CD4-positive, alpha-beta T cell treated with Interleukin-1 beta for 1 hour (primary cell): Measurements from ENCODE around the gene PNMA8C.

Experiments used
- DNase-seq, 2 donors: peaks; one replicate each; pipeline ENCODE4 v3.0.0-alpha.2; 2020 to 2022

PNMA8C gene

GRCh38 chr19:46428239-46429135, at the start of gene PNMA8C:
Gene PNMA8C, minus strand, starts transcription at chr19:46428936. Its CDS starts 577 bp downstream, at chr19:46428359.
- peak; percentile 56 to 80 for DNase-seq

- DNase-seq = no peak
These were observed 47.2 kb upstream of the PNMA8C start for GRCh38 chr19:46475986-46476385.

GRCh38 chr19:46474211-46474610, 45.5 kb upstream of the PNMA8C start:
- DNase-seq = no peak

GRCh38 chr19:46472592-46472991, 43.9 kb upstream of the PNMA8C start:
- no peak for DNase-seq

GRCh38 chr19:46471811-46472543, 43.2 kb upstream of the PNMA8C start:
- DNase-seq = no peak

- peak in 1 of 2 donors; percentile 32 for DNase-seq
These were observed 42.5 kb upstream of the PNMA8C start, which contains the start of gene PNMA8A for GRCh38 chr19:46471116-46471733. Gene PNMA8A, minus strand, starts transcription at chr19:46471563. Its CDS starts 528 bp downstream, at chr19:46471035.

- no peak for DNase-seq
These were observed 41.6 kb upstream of the PNMA8C start for GRCh38 chr19:46470376-46470775.

GRCh38 chr19:46469541-46470185, 40.9 kb upstream of the PNMA8C start:
- no peak for DNase-seq

- DNase-seq = no peak
These were observed 37.9 kb upstream of the PNMA8C start for GRCh38 chr19:46466536-46467196.

- no peak for DNase-seq
These were observed 34.8 kb upstream of the PNMA8C start for GRCh38 chr19:46463516-46463915.

GRCh38 chr19:46461537-46461936, 32.8 kb upstream of the PNMA8C start:
- no peak for DNase-seq

- no peak for DNase-seq
These were observed 32.2 kb upstream of the PNMA8C start for GRCh38 chr19:46460981-46461380.

- DNase-seq = no peak
These were observed 31.3 kb upstream of the PNMA8C start for GRCh38 chr19:46460055-46460454.

- DNase-seq = no peak
These were observed 28.2 kb upstream of the PNMA8C start for GRCh38 chr19:46456930-46457329.

- no peak for DNase-seq
These were observed 25.5 kb upstream of the PNMA8C start for GRCh38 chr19:46454244-46454643.

GRCh38 chr19:46453661-46454060, 24.9 kb upstream of the PNMA8C start:
- no peak for DNase-seq

GRCh38 chr19:46452186-46452585, 23.4 kb upstream of the PNMA8C start:
- DNase-seq = no peak

- DNase-seq = no peak
These were observed 22.6 kb upstream of the PNMA8C start for GRCh38 chr19:46451352-46451751.

- DNase-seq = no peak
These were observed 22.0 kb upstream of the PNMA8C start for GRCh38 chr19:46450737-46451136.

GRCh38 chr19:46449228-46449627, 20.5 kb upstream of the PNMA8C start:
- DNase-seq = no peak

GRCh38 chr19:46448601-46449000, 19.9 kb upstream of the PNMA8C start:
- no peak for DNase-seq

GRCh38 chr19:46447824-46448223, 19.1 kb upstream of the PNMA8C start:
- DNase-seq = no peak
